ENCODE measurements around the gene PTPRK.

DNA sequence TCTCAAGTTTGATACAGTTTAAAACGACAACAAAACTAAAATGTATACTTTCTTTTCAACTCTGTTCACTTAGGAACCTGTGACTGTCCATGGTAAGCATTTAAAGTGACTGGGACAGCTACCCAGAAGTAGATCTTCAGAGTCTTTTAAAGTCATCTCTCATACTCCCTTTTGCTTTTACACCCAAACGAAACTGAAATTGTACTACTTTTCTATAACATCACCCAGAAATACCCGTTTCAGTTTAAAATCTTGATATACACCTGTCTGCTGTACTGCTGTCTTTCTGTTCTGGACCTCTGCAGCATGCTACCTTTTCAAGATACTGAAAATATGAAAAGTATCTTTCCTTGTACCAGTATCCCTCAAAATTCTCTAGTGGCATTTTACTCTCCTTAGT, 449.2 kb downstream of the PTPRK start:
- TF ChIP-seq CTCF (conservative IDR thresholded peaks at IDR 0.05), result no peak
- TF ChIP-seq EZH2 (IDR thresholded peaks at IDR 0.05; ENCODE audit: low read depth), result no peak
